Measurements from ENCODE around the gene WNT9A.
"Not testable (repeated sequence)": the region's sequence is repeated elsewhere in the genome, so short reads cannot be mapped to it uniquely, and the experiment has no call there.

- TF ChIP-seq MAX (IDR thresholded peaks at IDR 0.05); CTCF (IDR thresholded peaks at IDR 0.05; ENCODE audit: low read depth, low read length, missing input control): not testable (repeated sequence)
These were observed 22.6 kb upstream of the WNT9A start for GRCh38 chr1:227970076-227970995.
